ENCODE measurements around the gene SHROOM3. TPM values are rescaled to one million over a fixed set of nuclear protein-coding genes. Genes with fewer than 3 reads are reported as not detected.

Gene SHROOM3
- total and polyA plus RNA-seq, 4 donors: 14.4 to 75.1 (median 47.3) TPM

DNA sequence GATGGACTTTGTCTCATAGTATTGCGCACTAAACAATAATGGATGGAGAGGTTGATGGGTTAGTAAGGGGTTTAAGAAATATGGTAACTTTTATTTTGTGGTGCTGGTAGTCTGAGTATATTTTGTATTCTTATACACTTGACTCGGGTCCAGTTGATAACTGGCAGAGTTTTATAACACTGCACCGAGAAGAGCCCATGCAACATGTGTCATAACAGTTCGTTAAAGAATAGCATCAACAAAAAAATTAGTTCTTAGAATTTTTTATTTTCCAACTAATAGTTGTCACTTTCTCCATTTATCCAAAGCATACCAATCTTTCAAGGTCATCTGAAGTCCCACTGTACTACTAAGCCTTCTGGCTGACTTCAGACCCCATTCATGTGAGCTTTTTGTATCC is 287.8 kb downstream of the SHROOM3 start:
- H3K9ac ChIP-seq (ENCODE audit: insufficient read depth in 1 of 2, low read length in 2 of 2): no peak overlapping the region
- peaks cover 0 to 13% (median 8%) of the 10 kb centered on the region in 5 donors for H3K4me1 ChIP-seq (ENCODE audit: control insufficient read depth in 5 of 5, insufficient read depth in 5 of 5, low read length in 5 of 5)
- H3K9me3 ChIP-seq (ENCODE audit: control insufficient read depth in 4 of 4, insufficient read depth in 3 of 4, low read length in 3 of 4): no peaks in the 10 kb centered on the region
- no peak for ATAC-seq (ENCODE audit: insufficient read depth, low FRiP score)
- no peak overlapping the region for H3K27ac ChIP-seq (ENCODE audit: low read depth in 1 of 2, low read length in 1 of 2)
- H3K27me3 ChIP-seq (ENCODE audit: control insufficient read depth in 3 of 3, insufficient read depth in 3 of 3, low read length in 2 of 3): no peaks in the 10 kb centered on the region
- no peak overlapping the region for H3K4me3 ChIP-seq
- DNase-seq: peak in 2 of 3 donors; percentile 57 to 63
- TF ChIP-seq CTCF (IDR thresholded peaks at IDR 0.05; ENCODE audit: control extremely low read depth, extremely low read depth): no peak
- 88 to 91% methylated on average over 4 of the region's 4 CpGs for WGBS, 2 donors
- no peaks in the 10 kb centered on the region for H3K36me3 ChIP-seq (ENCODE audit: control insufficient read depth in 4 of 4, insufficient read depth in 4 of 4, low read length in 4 of 4)

- no peaks in the 10 kb centered on the region for H3K9me3 ChIP-seq (ENCODE audit: control insufficient read depth in 4 of 4, insufficient read depth in 3 of 4, low read length in 3 of 4)
- no peak overlapping the region for H3K4me3 ChIP-seq
- ATAC-seq (ENCODE audit: insufficient read depth, low FRiP score) (peak; percentile 24), DNase-seq (no peak)
- H3K4me1 ChIP-seq (ENCODE audit: control insufficient read depth in 5 of 5, insufficient read depth in 5 of 5, low read length in 5 of 5): peaks cover 0 to 13% (median 8%) of the 10 kb centered on the region in 5 donors
- H3K9ac ChIP-seq (ENCODE audit: insufficient read depth in 1 of 2, low read length in 2 of 2): no peak overlapping the region
- TF ChIP-seq CTCF (IDR thresholded peaks at IDR 0.05; ENCODE audit: control extremely low read depth, extremely low read depth): no peak
- no peaks in the 10 kb centered on the region for H3K27me3 ChIP-seq (ENCODE audit: control insufficient read depth in 3 of 3, insufficient read depth in 3 of 3, low read length in 2 of 3)
- H3K27ac ChIP-seq (ENCODE audit: low read depth in 1 of 2, low read length in 1 of 2): no peak overlapping the region
- no peaks in the 10 kb centered on the region for H3K36me3 ChIP-seq (ENCODE audit: control insufficient read depth in 4 of 4, insufficient read depth in 4 of 4, low read length in 4 of 4)
Measured at GRCh38 chr4:76723373-76723772, 288.3 kb downstream of the SHROOM3 start.

DNA sequence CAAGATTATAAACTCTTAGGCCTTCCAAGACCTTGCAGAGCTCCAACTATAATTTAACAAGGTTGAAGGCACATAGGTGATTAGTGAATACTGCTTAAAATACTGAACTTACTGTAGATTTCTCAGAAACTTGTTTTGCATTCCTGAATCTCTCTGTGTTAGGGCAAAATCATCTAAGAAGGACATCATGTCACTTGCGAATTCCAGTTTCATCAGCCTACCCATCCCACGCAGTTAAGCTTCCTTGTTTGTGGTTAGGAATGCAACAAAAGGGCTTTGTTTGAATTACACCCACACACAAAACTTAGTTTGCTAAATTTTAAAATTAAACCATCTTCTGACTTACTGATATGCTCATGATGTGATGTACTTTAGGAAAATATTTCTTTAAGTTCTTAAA is 288.9 kb downstream of the SHROOM3 start:
- H3K36me3 ChIP-seq (ENCODE audit: control insufficient read depth in 4 of 4, insufficient read depth in 4 of 4, low read length in 4 of 4): no peaks in the 10 kb centered on the region
- ATAC-seq (ENCODE audit: insufficient read depth, low FRiP score) (no peak), DNase-seq (no peak)
- H3K9ac ChIP-seq (ENCODE audit: insufficient read depth in 1 of 2, low read length in 2 of 2): no peak overlapping the region
- no peaks in the 10 kb centered on the region for H3K9me3 ChIP-seq (ENCODE audit: control insufficient read depth in 4 of 4, insufficient read depth in 3 of 4, low read length in 3 of 4)
- WGBS, 2 donors: 40 to 45% methylated on average over 2 of the region's 2 CpGs
- H3K27me3 ChIP-seq (ENCODE audit: control insufficient read depth in 3 of 3, insufficient read depth in 3 of 3, low read length in 2 of 3): no peaks in the 10 kb centered on the region
- H3K4me3 ChIP-seq: no peak overlapping the region
- no peak for TF ChIP-seq CTCF (IDR thresholded peaks at IDR 0.05; ENCODE audit: control extremely low read depth, extremely low read depth)
- no peak overlapping the region for H3K27ac ChIP-seq (ENCODE audit: low read depth in 1 of 2, low read length in 1 of 2)
- H3K4me1 ChIP-seq (ENCODE audit: control insufficient read depth in 5 of 5, insufficient read depth in 5 of 5, low read length in 5 of 5): peaks cover 0 to 13% (median 8%) of the 10 kb centered on the region in 5 donors

DNA sequence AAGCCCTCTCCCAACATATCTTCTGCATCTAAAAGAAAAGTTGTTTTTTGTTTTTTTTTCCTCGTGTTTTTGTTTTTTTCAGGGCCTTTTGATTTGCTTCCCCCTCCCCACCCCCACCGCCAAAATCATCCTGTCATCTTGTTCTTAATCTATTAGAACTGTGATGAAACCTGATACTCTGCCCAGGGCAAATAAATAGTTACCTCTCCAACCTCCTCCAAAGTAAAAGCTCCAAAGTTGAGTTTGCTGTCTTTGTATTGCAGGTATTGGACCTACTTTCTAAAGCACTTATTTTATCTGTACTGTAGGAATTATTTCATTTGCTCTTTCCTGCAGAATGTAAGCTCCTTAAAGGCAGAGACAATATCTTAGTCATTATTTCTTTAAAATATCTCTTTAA is 290.0 kb downstream of the SHROOM3 start:
- DNase-seq (no peak), ATAC-seq (ENCODE audit: insufficient read depth, low FRiP score) (no peak)
- Histone ChIP-seq H3K4me3 (no peak overlapping the region), H3K9me3 (ENCODE audit: control insufficient read depth in 4 of 4, insufficient read depth in 3 of 4, low read length in 3 of 4) (no peaks in the 10 kb centered on the region), H3K4me1 (ENCODE audit: control insufficient read depth in 5 of 5, insufficient read depth in 5 of 5, low read length in 5 of 5) (peaks cover 0 to 8% (median 6%) of the 10 kb centered on the region in 5 donors), H3K36me3 (ENCODE audit: control insufficient read depth in 4 of 4, insufficient read depth in 4 of 4, low read length in 4 of 4) (no peaks in the 10 kb centered on the region), H3K9ac (ENCODE audit: insufficient read depth in 1 of 2, low read length in 2 of 2) (no peak overlapping the region), H3K27ac (ENCODE audit: low read depth in 1 of 2, low read length in 1 of 2) (no peak overlapping the region), H3K27me3 (ENCODE audit: control insufficient read depth in 3 of 3, insufficient read depth in 3 of 3, low read length in 2 of 3) (no peaks in the 10 kb centered on the region)
- no peak for TF ChIP-seq CTCF (IDR thresholded peaks at IDR 0.05; ENCODE audit: control extremely low read depth, extremely low read depth)
- WGBS, 2 donors: 74 to 80% methylated on average over 2 of the region's 2 CpGs
